Activated CD8-positive, alpha-beta T cell treated with anti-CD3 and anti-CD28 coated beads, Interleukin-2, amount 10 ng/mL, durations not matched to agents 7 days and 5 days (primary cell): ENCODE measurements around the gene SLC16A10. TPM values are rescaled to one million over a fixed set of nuclear protein-coding genes. Genes with fewer than 3 reads are reported as not detected.

Experiments used
- ATAC-seq: fragments of 150-1000 bp; cut with Tn5 transposase; one replicate; pipeline ENCODE4 v1.10.0; 2021; ENCODE audit warnings: moderate library complexity
- CTCF ChIA-PET: fragments of 350-600 bp; sonication (Branson Sonifier 250); formaldehyde crosslinking; loops from one replicate; lab custom pipeline; 2021; ENCODE audit warnings: antibody characterized with exemption; lab: Charles Lee
- POLR2A ChIA-PET: fragments of 350-600 bp; sonication (Branson Sonifier 250); formaldehyde crosslinking; loops from one replicate; lab custom pipeline; 2021; ENCODE audit warnings: antibody characterized with exemption; lab: Charles Lee
- DNase-seq: peaks from one replicate; pipeline ENCODE4 v3.0.0-alpha.2; 2020
- H3K27ac Mint-ChIP-seq: one replicate; pipeline ENCODE4 v1.8.0; 2021; ENCODE audit warnings: mild to moderate bottlenecking, mixed read lengths
- H3K27me3 Mint-ChIP-seq: one replicate; pipeline ENCODE4 v1.8.0; 2021; ENCODE audit warnings: low read depth, mixed read lengths
- H3K36me3 Mint-ChIP-seq: one replicate; pipeline ENCODE4 v1.8.0; 2021; ENCODE audit warnings: low read depth, mixed read lengths
- H3K4me1 Mint-ChIP-seq: one replicate; pipeline ENCODE4 v1.8.0; 2021; ENCODE audit warnings: low read depth, mixed read lengths
- H3K4me3 Mint-ChIP-seq: one replicate; pipeline ENCODE4 v1.8.0; 2021; ENCODE audit warnings: mild to moderate bottlenecking, mixed read lengths
- H3K9me3 Mint-ChIP-seq: one replicate; pipeline ENCODE4 v1.8.0; 2022; ENCODE audit warnings: mixed read lengths; ENCODE audit not compliant: insufficient read depth
- total RNA-seq, 2 experiments: library from RNA; stranded (reverse); gene quantifications; one replicate each; pipeline ENCODE4 v1.2.3, GENCODE V29; 2021

Gene SLC16A10
- total RNA-seq, 2 experiments from 2014 or later, result 6.3 to 6.4 TPM

- DNase-seq, result no peak
- POLR2A ChIA-PET, result no interaction called here
- H3K36me3 Mint-ChIP-seq, result peaks cover 2% of the 10 kb centered on the region
- H3K9me3 Mint-ChIP-seq, result no peaks in the 10 kb centered on the region
- no peak overlapping the region for H3K27ac Mint-ChIP-seq
- CTCF ChIA-PET, result interaction anchor here (1.0 to 1.1 kb wide), 2 partner anchors 11 to 57 kb away, joined by 3 read pairs; no protein-coding TSS in a partner anchor
- H3K27me3 Mint-ChIP-seq, result peaks cover 15% of the 10 kb centered on the region
- H3K4me3 Mint-ChIP-seq, result no peak overlapping the region
- ATAC-seq, result no peak
- no peaks in the 10 kb centered on the region for H3K4me1 Mint-ChIP-seq
Observed at GRCh38 chr6:111068109-111068865, 19.0 kb upstream of the SLC16A10 start.

GRCh38 chr6:111068866-111069234 lies 18.5 kb upstream of the SLC16A10 start:
- H3K27ac Mint-ChIP-seq, result no peak overlapping the region
- POLR2A ChIA-PET, result no interaction called here
- no peak for ATAC-seq

GRCh38 chr6:111069382-111070104 lies 17.8 kb upstream of the SLC16A10 start:
- CTCF ChIA-PET, result interaction anchor here (1.1 kb wide), 2 partner anchors 12 kb away, joined by 3 read pairs; no protein-coding TSS in a partner anchor
- POLR2A ChIA-PET, result no interaction called here
- DNase-seq (no peak), ATAC-seq (no peak)
- Mint-ChIP-seq H3K27me3 (peaks cover 14% of the 10 kb centered on the region), H3K36me3 (no peaks in the 10 kb centered on the region), H3K9me3 (no peaks in the 10 kb centered on the region), H3K4me1 (no peaks in the 10 kb centered on the region), H3K4me3 (no peak overlapping the region), H3K27ac (no peak overlapping the region)

More at GRCh38 chr6:111068866-111069234, 18.5 kb upstream of the SLC16A10 start:
- Mint-ChIP-seq H3K9me3 (no peaks in the 10 kb centered on the region), H3K27me3 (peaks cover 15% of the 10 kb centered on the region), H3K4me3 (no peak overlapping the region), H3K36me3 (peaks cover 2% of the 10 kb centered on the region), H3K4me1 (no peaks in the 10 kb centered on the region)
- no peak for DNase-seq
- CTCF ChIA-PET, result interaction anchor here (1.1 kb wide), 1 partner anchor 11 kb away, joined by 3 read pairs; no protein-coding TSS in a partner anchor

- H3K9me3 Mint-ChIP-seq, result no peaks in the 10 kb centered on the region
- POLR2A ChIA-PET, result no interaction called here
- no peak overlapping the region for H3K4me3 Mint-ChIP-seq
- DNase-seq, result no peak
- H3K27me3 Mint-ChIP-seq, result peaks cover 17% of the 10 kb centered on the region
- CTCF ChIA-PET, result interaction anchor here (1.1 kb wide), 1 partner anchor 13 kb away, joined by 3 read pairs; no protein-coding TSS in a partner anchor
- no peaks in the 10 kb centered on the region for H3K4me1 Mint-ChIP-seq
- ATAC-seq, result no peak
- H3K27ac Mint-ChIP-seq, result no peak overlapping the region
- H3K36me3 Mint-ChIP-seq, result no peaks in the 10 kb centered on the region
Observed at GRCh38 chr6:111070105-111071005, 16.9 kb upstream of the SLC16A10 start.

- Mint-ChIP-seq H3K4me1 (no peaks in the 10 kb centered on the region), H3K36me3 (no peaks in the 10 kb centered on the region), H3K9me3 (no peaks in the 10 kb centered on the region), H3K27me3 (peaks cover 20% of the 10 kb centered on the region), H3K27ac (no peak overlapping the region), H3K4me3 (no peak overlapping the region)
- DNase-seq (no peak), ATAC-seq (no peak)
- ChIA-PET CTCF (interaction anchor here (1.0 to 1.1 kb wide), 2 partner anchors 15 to 138 kb away, joined by 3 read pairs; no protein-coding TSS in a partner anchor), POLR2A (no interaction called here)
Observed at GRCh38 chr6:111072801-111073360, 14.4 kb upstream of the SLC16A10 start.

- Mint-ChIP-seq H3K4me1 (no peaks in the 10 kb centered on the region), H3K27me3 (peaks cover 23% of the 10 kb centered on the region), H3K4me3 (no peak overlapping the region), H3K36me3 (no peaks in the 10 kb centered on the region), H3K9me3 (no peaks in the 10 kb centered on the region), H3K27ac (no peak overlapping the region)
- POLR2A ChIA-PET, result no interaction called here
- no peak for ATAC-seq
- CTCF ChIA-PET, result no interaction called here
- DNase-seq, result no peak
Observed at GRCh38 chr6:111074311-111074710, 13.0 kb upstream of the SLC16A10 start.

- POLR2A ChIA-PET, result no interaction called here
- CTCF ChIA-PET, result interaction anchor here (1.7 kb wide), 1 partner anchor 19 kb away, joined by 5 read pairs; no protein-coding TSS in a partner anchor
- Mint-ChIP-seq H3K27me3 (peaks cover 20% of the 10 kb centered on the region), H3K27ac (no peak overlapping the region), H3K36me3 (no peaks in the 10 kb centered on the region), H3K4me1 (no peaks in the 10 kb centered on the region), H3K4me3 (no peak overlapping the region), H3K9me3 (no peaks in the 10 kb centered on the region)
- DNase-seq (no peak), ATAC-seq (no peak)
Observed at GRCh38 chr6:111076024-111076695, 11.1 kb upstream of the SLC16A10 start.

- Mint-ChIP-seq H3K27me3 (peaks cover 11% of the 10 kb centered on the region), H3K9me3 (no peaks in the 10 kb centered on the region), H3K36me3 (no peaks in the 10 kb centered on the region), H3K4me1 (no peaks in the 10 kb centered on the region), H3K4me3 (no peak overlapping the region), H3K27ac (no peak overlapping the region)
- ChIA-PET CTCF (no interaction called here), POLR2A (no interaction called here)
- DNase-seq (no peak), ATAC-seq (no peak)
Observed at GRCh38 chr6:111080698-111081097, 6.6 kb upstream of the SLC16A10 start.

- Mint-ChIP-seq H3K9me3 (no peaks in the 10 kb centered on the region), H3K4me3 (peak overlapping the region; percentile 72)
- CTCF ChIA-PET, result interaction anchor here (0.6 kb wide), 2 partner anchors 86 to 99 kb away, joined by 3 read pairs; no protein-coding TSS in a partner anchor
Observed at GRCh38 chr6:111086685-111087084, 618 bp upstream of the SLC16A10 start.

GRCh38 chr6:111087871-111088667 lies 766 bp downstream of the SLC16A10 start:
- DNase-seq, result peak; percentile 74
- H3K4me3 Mint-ChIP-seq, result peak overlapping the region; percentile 89
- CTCF ChIA-PET, result no interaction called here
- peaks cover 29% of the 10 kb centered on the region for H3K4me1 Mint-ChIP-seq
- H3K9me3 Mint-ChIP-seq, result no peaks in the 10 kb centered on the region
- no peaks in the 10 kb centered on the region for H3K36me3 Mint-ChIP-seq
- POLR2A ChIA-PET, result interaction anchor here (1.4 kb wide), 1 partner anchor 214 kb away, joined by 3 read pairs; the partner anchor contains the start of gene AMD1
- ATAC-seq, result peak; percentile 40
- peak overlapping the region; percentile 82 for H3K27ac Mint-ChIP-seq
- H3K27me3 Mint-ChIP-seq, result peaks cover 6% of the 10 kb centered on the region

More at GRCh38 chr6:111086685-111087084, 618 bp upstream of the SLC16A10 start:
- DNase-seq, result no peak
- POLR2A ChIA-PET, result no interaction called here
- Mint-ChIP-seq H3K27ac (peak overlapping the region; percentile 22), H3K27me3 (peaks cover 8% of the 10 kb centered on the region), H3K4me1 (peaks cover 29% of the 10 kb centered on the region), H3K36me3 (no peaks in the 10 kb centered on the region)
- no peak for ATAC-seq
